KMS-11 (cell line): ENCODE data around the gene KDSR.

Experiments used
- H2AFZ ChIP-seq: fragments of 200-600 bp; sonication (generic); 2 replicates; pipeline ENCODE4 v1.6.1; 2016; ENCODE audit warnings: antibody characterized with exemption, mixed run types, low read depth
- H3K27ac ChIP-seq: fragments of 200-600 bp; sonication (generic); 2 replicates; pipeline ENCODE4 v1.6.1; 2016; ENCODE audit warnings: mild to moderate bottlenecking, mixed run types
- H3K27me3 ChIP-seq: fragments of 200-600 bp; sonication (generic); 2 replicates; pipeline ENCODE4 v1.6.1; 2017; ENCODE audit warnings: mild to moderate bottlenecking, low read depth, mixed run types, moderate library complexity; ENCODE audit not compliant: insufficient read depth
- H3K36me3 ChIP-seq: fragments of 200-600 bp; sonication (generic); 2 replicates; pipeline ENCODE4 v1.6.1; 2017; ENCODE audit warnings: mild to moderate bottlenecking, mixed run types; ENCODE audit not compliant: insufficient read depth
- H3K4me1 ChIP-seq: fragments of 200-600 bp; sonication (generic); 2 replicates; pipeline ENCODE4 v1.6.1; 2016; ENCODE audit warnings: mild to moderate bottlenecking, low read depth, mixed run types; ENCODE audit not compliant: poor library complexity, severe bottlenecking
- H3K4me2 ChIP-seq: fragments of 200-600 bp; sonication (generic); 2 replicates; pipeline ENCODE4 v1.7.0; 2016; ENCODE audit warnings: mild to moderate bottlenecking, mixed run types
- H3K4me3 ChIP-seq: fragments of 200-600 bp; sonication (generic); IDR thresholded peaks from 2 replicates; pipeline ENCODE4 v1.6.1; 2017; ENCODE audit warnings: low read depth, low read length, mixed read lengths; ENCODE audit not compliant: insufficient read depth
- H3K79me2 ChIP-seq: fragments of 200-600 bp; sonication (generic); 2 replicates; pipeline ENCODE4 v1.6.1; 2016; ENCODE audit warnings: low read depth, mixed run types; ENCODE audit not compliant: insufficient read depth
- H3K9ac ChIP-seq: fragments of 200-600 bp; sonication (generic); 2 replicates; pipeline ENCODE4 v1.6.1; 2016; ENCODE audit warnings: mild to moderate bottlenecking, mixed run types
- H4K20me1 ChIP-seq: fragments of 200-600 bp; sonication (generic); 2 replicates; pipeline ENCODE4 v1.6.1; 2016; ENCODE audit warnings: mild to moderate bottlenecking, mixed run types; ENCODE audit not compliant: insufficient read depth
- CTCF ChIP-seq: fragments of 200-600 bp; sonication (generic); conservative IDR thresholded peaks from 2 replicates; pipeline ENCODE4 v1.6.1; 2017; ENCODE audit warnings: low read depth, mild to moderate bottlenecking, antibody characterized with exemption, low read length, moderate library complexity, mixed read lengths

Gene KDSR

DNA sequence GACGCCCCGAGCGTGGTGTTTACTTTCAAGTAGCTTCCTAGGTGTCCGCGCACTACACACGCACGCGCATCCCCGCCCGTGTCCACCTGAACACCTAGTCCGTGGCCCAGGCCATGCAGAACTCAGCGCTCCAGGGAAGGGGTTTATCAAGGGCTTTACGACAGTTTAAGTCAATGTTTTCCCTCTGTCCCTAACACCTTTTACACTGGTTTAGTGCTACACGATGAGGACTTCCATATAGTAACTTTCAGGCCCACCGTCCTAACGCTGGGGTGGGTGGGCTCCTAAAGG, 46.1 kb downstream of the KDSR start:
- no peak for TF ChIP-seq CTCF
- Histone ChIP-seq H2AFZ (peak overlapping the region; percentile 32; the same call in 1 of the 2 replicates), H3K27me3 (no peaks in the 10 kb centered on the region), H3K4me2 (peak overlapping the region; percentile 26), H3K4me3 (no peak overlapping the region), H3K4me1 (peaks cover 37% of the 10 kb centered on the region), H3K36me3 (no peaks in the 10 kb centered on the region), H4K20me1 (0 out of 2 replicates have a peak, but pooled peaks cover 6% of the 10 kb centered on the region), H3K9ac (peak overlapping the region; percentile 79; the same call in 1 of the 2 replicates), H3K27ac (peak overlapping the region; percentile 67; the same call in 1 of the 2 replicates), H3K79me2 (peaks cover 35% of the 10 kb centered on the region)

DNA sequence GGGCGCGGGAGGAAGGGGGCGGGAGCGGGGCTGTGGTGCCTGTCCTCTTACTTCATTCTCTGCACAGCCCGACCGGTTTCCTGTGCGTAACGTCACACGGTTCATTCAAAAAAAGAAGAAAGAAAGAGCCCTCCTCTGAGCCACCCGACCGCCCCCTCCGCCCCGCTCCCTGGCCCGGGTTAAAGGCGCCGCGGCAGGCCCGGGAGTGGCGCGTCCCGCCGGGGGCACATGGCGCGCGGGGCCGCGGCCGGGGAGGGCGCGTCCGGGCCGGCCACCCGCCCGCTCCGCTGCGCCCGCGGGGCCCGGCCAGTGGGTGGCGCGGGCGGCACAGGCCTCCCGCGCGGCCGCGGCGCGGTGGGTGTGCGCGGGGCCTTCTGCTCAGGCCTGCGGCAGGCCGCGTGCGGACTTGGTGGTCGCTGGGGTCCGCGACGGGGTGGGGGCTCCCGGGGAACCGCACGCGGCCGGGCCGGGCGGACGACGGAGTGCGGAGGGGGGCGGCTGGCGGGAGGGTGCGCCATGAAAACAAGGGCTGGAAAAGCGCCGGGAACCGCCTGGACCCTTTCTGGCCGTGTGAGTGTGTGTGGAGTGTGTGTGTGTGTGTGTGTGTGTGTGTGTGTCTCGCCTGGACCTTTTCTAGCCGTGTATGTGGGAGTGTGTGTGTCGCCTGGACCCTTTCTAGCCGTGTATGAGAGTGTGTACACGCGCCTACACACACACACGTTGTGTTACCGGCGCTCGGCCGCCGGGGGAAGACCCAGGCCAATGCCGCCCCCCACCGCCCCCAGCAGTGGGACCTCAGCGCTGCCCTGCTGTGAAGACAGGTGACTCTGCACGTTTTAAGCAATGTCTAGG, 46.7 kb downstream of the KDSR start:
- Histone ChIP-seq H2AFZ (peak overlapping the region; percentile 32; the same call in 1 of the 2 replicates), H3K36me3 (no peaks in the 10 kb centered on the region), H3K27me3 (no peaks in the 10 kb centered on the region), H3K4me1 (peaks cover 42% of the 10 kb centered on the region), H3K9ac (peak overlapping the region; percentile 79), H4K20me1 (0 out of 2 replicates have a peak, but pooled peaks cover 6% of the 10 kb centered on the region), H3K4me3 (no peak overlapping the region), H3K4me2 (peak overlapping the region; percentile 26), H3K79me2 (peaks cover 40% of the 10 kb centered on the region), H3K27ac (peak overlapping the region; percentile 67)
- TF ChIP-seq CTCF: no peak

DNA sequence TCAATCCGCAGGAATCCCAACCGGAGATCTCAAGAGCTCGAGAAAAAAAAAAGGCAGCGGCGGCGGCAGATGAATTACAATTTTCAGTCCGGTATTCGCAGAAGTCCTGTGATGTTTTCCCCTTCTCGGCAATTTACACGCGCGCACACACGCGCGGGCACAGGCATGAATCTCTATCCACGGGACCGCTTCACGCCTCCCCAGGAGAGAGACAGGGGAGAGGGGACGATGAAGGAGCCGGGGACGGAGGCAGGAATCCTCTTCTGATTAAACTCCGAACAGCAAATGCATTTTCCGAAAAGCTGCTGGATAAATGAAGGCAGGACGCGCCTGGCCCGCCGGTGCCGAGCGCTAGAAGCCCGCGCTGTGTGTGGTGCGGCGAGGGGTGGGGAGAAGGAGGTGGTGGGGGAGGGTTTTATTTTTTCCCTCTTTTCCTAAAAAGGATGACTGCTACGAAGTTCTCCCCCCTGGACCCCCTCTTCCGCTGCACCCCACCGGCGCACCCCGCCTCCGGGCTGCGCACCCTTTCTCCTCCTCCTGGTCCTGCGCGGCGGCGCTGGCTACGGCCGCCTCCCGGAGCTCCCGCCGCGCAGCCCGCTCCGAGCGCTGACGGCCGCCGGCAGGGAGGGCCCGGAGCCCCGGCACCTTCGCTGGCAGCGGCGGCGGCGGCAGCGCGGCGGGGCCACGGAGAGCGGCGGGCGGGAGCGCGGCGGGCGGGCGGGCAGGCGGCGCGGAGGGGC, 47.5 kb downstream of the KDSR start, which contains the start of gene BCL2:
Gene BCL2, minus strand, starts transcription at position 387 of the 740 bp plus-strand sequence.
- Histone ChIP-seq H3K27me3 (no peaks in the 10 kb centered on the region), H3K79me2 (peaks cover 48% of the 10 kb centered on the region), H3K4me2 (peak within 1 kb of the TSS; percentile 91), H2AFZ (peak within 1 kb of the TSS; percentile 57), H3K9ac (peak within 1 kb of the TSS; percentile 81), H3K27ac (peak within 1 kb of the TSS; percentile 67), H3K36me3 (no peaks in the 10 kb centered on the region), H3K4me3 (no peak within 1 kb of the TSS), H3K4me1 (peaks cover 50% of the 10 kb centered on the region), H4K20me1 (0 out of 2 replicates have a peak, but pooled peaks cover 6% of the 10 kb centered on the region)
- no peak for TF ChIP-seq CTCF

GRCh38 chr18:63318889-63319382, 48.1 kb downstream of the KDSR start:
- no peak for TF ChIP-seq CTCF
- Histone ChIP-seq H3K27me3 (no peaks in the 10 kb centered on the region), H3K9ac (peak overlapping the region; percentile 81), H3K4me3 (no peak overlapping the region), H3K27ac (peak overlapping the region; percentile 60), H4K20me1 (0 out of 2 replicates have a peak, but pooled peaks cover 6% of the 10 kb centered on the region), H2AFZ (peak overlapping the region; percentile 57), H3K36me3 (no peaks in the 10 kb centered on the region), H3K4me1 (peaks cover 56% of the 10 kb centered on the region), H3K4me2 (peak overlapping the region; percentile 91), H3K79me2 (peaks cover 55% of the 10 kb centered on the region)
